Adrenal gland (tissue), 12 donors: ENCODE data around the gene FBRSL1. TPM values are rescaled to one million over a fixed set of nuclear protein-coding genes. Genes with fewer than 3 reads are reported as not detected.
"Not testable (repeated sequence)": the region's sequence is repeated elsewhere in the genome, so short reads cannot be mapped to it uniquely, and the experiment has no call there.

ENCODE experiments used
- DNase-seq, 7 donors: peaks; one replicate each; pipeline ENCODE4 v3.0.0-alpha.2; 2019 to 2020
- H3K27ac ChIP-seq, 5 donors: fragments of 200-600 bp; sonication (generic) in 4 of 5; 1 replicate in 3 of 5; 2 replicates in 2 of 5; pipeline versions ENCODE4 v1.5.1 to v1.8.0; 2016 to 2020; ENCODE audit warnings: mild to moderate bottlenecking in 1 of 5
- H3K27me3 ChIP-seq: fragments of 200-600 bp; 2 replicates; pipeline ENCODE4 v1.8.0; 2021
- H3K36me3 ChIP-seq, 2 donors: fragments of 200-600 bp; replicated peaks in 1 of 2; 1 replicate in 1 of 2; 2 replicates in 1 of 2; pipeline versions ENCODE4 v1.5.1 to v1.8.0; 2018 to 2022
- H3K4me1 ChIP-seq, 2 donors: fragments of 200-600 bp; replicated peaks in 1 of 2; 1 replicate in 1 of 2; 2 replicates in 1 of 2; pipeline versions ENCODE4 v1.5.1 to v1.8.0; 2018 to 2021
- H3K4me3 ChIP-seq, 4 donors: fragments of 200-600 bp; sonication (generic) in 3 of 4; one replicate each; pipeline ENCODE4 v1.5.1; 2016 to 2018
- H3K9me3 ChIP-seq, 3 donors: fragments of 200-600 bp; sonication (generic) in 1 of 3; replicated peaks in 1 of 3; 1 replicate in 2 of 3; 2 replicates in 1 of 3; pipeline versions ENCODE4 v1.5.1 to v1.8.0; 2016 to 2021
- CTCF ChIP-seq, 6 experiments: fragments of 450-650 bp in 4 of 6; fragments of 200-600 bp in 2 of 6; sonication (generic) in 1 of 6; IDR thresholded peaks; 1 replicate in 5 of 6; 2 replicates in 1 of 6; pipeline versions ENCODE4 v1.5.1 to v1.8.0; 2016 to 2021; ENCODE audit warnings: antibody characterized with exemption in 6 of 6, mild to moderate bottlenecking in 2 of 6, moderate library complexity in 1 of 6
- POLR2A ChIP-seq, 2 donors: fragments of 450-650 bp; IDR thresholded peaks; one replicate each; pipeline ENCODE4 v1.6.1; 2017; ENCODE audit warnings: antibody characterized with exemption in 2 of 2, mild to moderate bottlenecking in 2 of 2, moderate library complexity in 1 of 2
- WGBS, 4 donors: extraction: QIAGEN DNeasy Blood & Tissue Kit in 2 of 4; methylation state at CpG; one replicate each; pipeline versions ENCODE4 v1.1.5 to v1.1.7; 2013 to 2017; 5-methylcytosine and 5-hydroxymethylcytosine counted together
- intact Hi-C, 2 donors: fragments of 100-400 bp; cut with DNase I; formaldehyde crosslinking; loops; one replicate each; pipeline versions ENCODE4 v1.14.1 to v1.15.0; 2022 to 2023
- polyA plus RNA-seq, 3 donors: library from polyadenylated mRNA; stranded (reverse); fragments of 200-250 nt in 2 of 3; fragments of 350-450 nt in 1 of 3; fragmentation: Illumina TruSeq in 1 of 3; extraction: RNeasy Lipid Tissue Mini Kit (QIAGEN cat#74804) in 1 of 3; gene quantifications; one replicate each; pipeline ENCODE4 v1.2.3, GENCODE V29; 2013 to 2014
- total RNA-seq, 9 donors: library from RNA; depleted of rRNA in 4 of 9; stranded (reverse); fragments of >200 nt in 4 of 9; fragments of 120-200 nt in 1 of 9; fragmentation: NEBNext Ultra II Directional in 1 of 9; extraction: Animal tissue kit (Norgen Biotek cat#: 25700) in 1 of 9; gene quantifications; one replicate each; pipeline versions ENCODE4 v1.1.0 to v1.2.4, GENCODE V29; 2013 to 2023
- donor health status: healthy with polysubstance abuse.
- donor health status: Bipolar disorder and iron deficiency.
- donor health status: DM: yes; HTN: yes; CAD: no.
- donor health status: DM: no; HTN: no; CAD: no.
- donor health status: DM: no; HTN: no; CAD: no.
- donor health status: DM: yes; HTN: yes; CAD: no.

The FBRSL1 gene
- total and polyA plus RNA-seq, 12 donors = 5.3 to 63.8 (median 26.9) TPM

DNA sequence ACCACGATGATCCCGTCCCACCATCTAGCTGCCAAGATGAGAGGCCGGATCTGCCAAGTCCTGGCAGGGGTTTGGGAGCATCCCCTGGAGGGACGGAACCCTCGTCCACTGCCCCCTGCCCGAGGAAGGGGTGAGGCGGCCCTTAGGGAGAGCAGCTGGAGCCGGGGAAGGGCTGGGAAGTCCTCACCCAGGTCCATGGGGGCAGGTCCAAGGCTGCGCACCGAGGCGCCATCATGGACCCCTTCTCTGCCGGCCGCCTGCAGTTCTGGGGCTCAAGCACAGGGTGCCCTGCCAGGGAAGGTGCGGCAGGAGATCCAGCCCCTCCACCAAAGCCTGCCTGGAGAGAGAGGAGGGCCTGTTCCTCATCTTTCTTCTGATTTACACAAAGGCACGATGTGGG is 17.6 kb upstream of the FBRSL1 start:
- TF ChIP-seq CTCF (IDR thresholded peaks at IDR 0.05) (no peak), POLR2A (IDR thresholded peaks at IDR 0.05) (no peak)
- Histone ChIP-seq H3K4me3 (no peak overlapping the region), H3K27me3 (no peaks in the 10 kb centered on the region), H3K9me3 (no peaks in the 10 kb centered on the region), H3K4me1 (no peaks in the 10 kb centered on the region), H3K36me3 (no peaks in the 10 kb centered on the region), H3K27ac (no peak overlapping the region)
- DNase-seq = no peak
- intact Hi-C loops = no loop called here
- 79 to 92% (median 84%) methylated on average over 4 to 15 of the region's 15 CpGs for WGBS, 4 donors

DNA sequence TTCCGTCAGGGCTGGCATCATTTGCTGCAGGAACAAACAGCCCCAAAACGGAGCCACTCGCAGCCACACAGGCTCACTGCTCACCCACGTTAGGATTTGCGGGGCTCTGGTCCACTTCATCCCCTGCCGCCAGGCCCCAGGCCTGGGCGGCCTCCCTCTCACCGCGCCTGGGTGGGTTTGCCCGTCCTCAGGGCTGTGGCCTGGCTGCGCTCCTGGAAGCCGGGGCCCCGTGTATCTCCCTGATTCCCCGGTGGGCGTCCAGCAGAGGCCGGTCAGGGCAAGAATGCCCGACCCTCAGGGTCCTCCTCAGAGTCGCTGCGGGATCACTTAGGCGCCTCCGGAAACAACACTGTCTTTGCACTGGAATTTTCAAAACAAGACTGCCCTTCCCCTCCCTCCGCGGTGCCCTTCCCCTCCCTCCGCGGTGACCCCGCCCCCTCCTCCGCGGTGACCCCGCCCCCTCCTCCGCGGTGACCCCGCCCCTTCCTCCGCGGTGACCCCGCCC is 15.7 kb upstream of the FBRSL1 start:
- H3K27ac ChIP-seq = peak overlapping the region in 1 of 5 donors; percentile 29
- peak overlapping the region in 1 of 4 donors; percentile 32 for H3K4me3 ChIP-seq
- H3K9me3 ChIP-seq = no peaks in the 10 kb centered on the region
- no peaks in the 10 kb centered on the region for H3K27me3 ChIP-seq
- TF ChIP-seq POLR2A (IDR thresholded peaks at IDR 0.05) (no peak), CTCF (IDR thresholded peaks at IDR 0.05) (no peak)
- WGBS, 4 donors = 66 to 90% (median 76%) methylated on average over 8 to 25 of the region's 35 CpGs
- intact Hi-C loops = no loop called here
- DNase-seq = no peak
- H3K36me3 ChIP-seq = no peaks in the 10 kb centered on the region
- no peaks in the 10 kb centered on the region for H3K4me1 ChIP-seq

DNA sequence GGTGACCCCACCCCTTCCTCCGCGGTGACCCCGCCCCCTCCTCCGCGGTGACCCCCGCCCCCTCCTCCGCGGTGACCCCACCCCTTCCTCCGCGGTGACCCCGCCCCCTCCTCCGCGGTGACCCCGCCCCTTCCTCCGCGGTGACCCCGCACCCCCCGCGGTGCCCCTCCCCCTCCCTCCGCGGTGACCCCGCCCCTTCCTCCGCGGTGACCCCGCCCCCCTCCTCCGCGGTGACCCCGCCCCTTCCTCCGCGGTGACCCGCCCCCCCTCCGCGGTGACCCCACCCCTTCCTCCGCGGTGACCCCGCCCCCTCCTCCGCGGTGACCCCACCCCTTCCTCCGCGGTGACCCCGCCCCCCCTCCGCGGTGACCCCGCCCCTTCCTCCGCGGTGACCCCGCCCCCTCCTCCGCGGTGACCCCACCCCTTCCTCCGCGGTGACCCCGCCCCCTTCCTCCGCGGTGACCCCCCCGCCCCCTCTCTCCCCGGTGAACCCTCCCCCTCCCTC is 15.1 kb upstream of the FBRSL1 start:
- DNase-seq, H3K27ac ChIP-seq, intact Hi-C loops, H3K4me3 ChIP-seq, H3K4me1 ChIP-seq, H3K27me3 ChIP-seq, H3K9me3 ChIP-seq, H3K36me3 ChIP-seq: not testable (repeated sequence)
- WGBS, 4 donors = 22% methylated on average over 3 of the region's 56 CpGs; no CpG with 5 or more reads in 3 of the 4 donors

GRCh38 chr12:132475304-132476037 is 14.5 kb upstream of the FBRSL1 start:
- no peaks in the 10 kb centered on the region for H3K36me3 ChIP-seq
- peaks cover 3% of the 10 kb centered on the region for H3K27me3 ChIP-seq
- intact Hi-C loops = no loop called here
- TF ChIP-seq POLR2A (IDR thresholded peaks at IDR 0.05) = no peak
- TF ChIP-seq CTCF (IDR thresholded peaks at IDR 0.05) = no peak
- no peak overlapping the region for H3K4me3 ChIP-seq
- peak overlapping the region in 1 of 5 donors; percentile 31 for H3K27ac ChIP-seq
- DNase-seq = no peak
- H3K9me3 ChIP-seq = no peaks in the 10 kb centered on the region
- H3K4me1 ChIP-seq = no peaks in the 10 kb centered on the region
- 78 to 100% (median 83%) methylated on average over 12 to 36 of the region's 47 CpGs for WGBS, 4 donors

DNA sequence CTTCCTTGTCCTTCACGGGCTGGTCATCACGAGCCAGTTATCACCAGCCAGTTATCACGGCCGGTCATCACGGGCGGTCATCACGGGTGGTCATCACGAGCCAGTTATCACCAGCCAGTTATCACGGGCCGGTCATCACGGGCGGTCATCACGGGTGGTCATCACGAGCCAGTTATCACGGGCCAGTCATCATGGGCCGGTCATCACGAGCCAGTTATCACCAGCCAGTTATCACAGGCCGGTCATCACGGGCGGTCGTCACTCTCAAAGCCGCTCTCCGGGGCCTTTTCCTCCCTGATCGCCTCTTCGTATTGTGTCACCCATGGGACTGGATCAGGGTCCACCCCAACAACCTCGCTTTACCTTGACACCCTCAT is 13.9 kb upstream of the FBRSL1 start:
- Histone ChIP-seq H3K4me3 (no peak overlapping the region), H3K9me3 (no peaks in the 10 kb centered on the region), H3K27me3 (peaks cover 3% of the 10 kb centered on the region), H3K36me3 (no peaks in the 10 kb centered on the region), H3K4me1 (no peaks in the 10 kb centered on the region), H3K27ac (no peak overlapping the region)
- WGBS, 4 donors = 88 to 94% (median 92%) methylated on average over 18 to 26 of the region's 26 CpGs
- intact Hi-C loops = no loop called here
- no peak for DNase-seq
- TF ChIP-seq POLR2A (IDR thresholded peaks at IDR 0.05) (no peak), CTCF (IDR thresholded peaks at IDR 0.05) (no peak)
